ENCODE data around the gene RAB44. TPM values are rescaled to one million over a fixed set of nuclear protein-coding genes. Genes with fewer than 3 reads are reported as not detected.

The RAB44 gene
- total RNA-seq, 1 donor from 2014 or later: 0.20 TPM

DNA sequence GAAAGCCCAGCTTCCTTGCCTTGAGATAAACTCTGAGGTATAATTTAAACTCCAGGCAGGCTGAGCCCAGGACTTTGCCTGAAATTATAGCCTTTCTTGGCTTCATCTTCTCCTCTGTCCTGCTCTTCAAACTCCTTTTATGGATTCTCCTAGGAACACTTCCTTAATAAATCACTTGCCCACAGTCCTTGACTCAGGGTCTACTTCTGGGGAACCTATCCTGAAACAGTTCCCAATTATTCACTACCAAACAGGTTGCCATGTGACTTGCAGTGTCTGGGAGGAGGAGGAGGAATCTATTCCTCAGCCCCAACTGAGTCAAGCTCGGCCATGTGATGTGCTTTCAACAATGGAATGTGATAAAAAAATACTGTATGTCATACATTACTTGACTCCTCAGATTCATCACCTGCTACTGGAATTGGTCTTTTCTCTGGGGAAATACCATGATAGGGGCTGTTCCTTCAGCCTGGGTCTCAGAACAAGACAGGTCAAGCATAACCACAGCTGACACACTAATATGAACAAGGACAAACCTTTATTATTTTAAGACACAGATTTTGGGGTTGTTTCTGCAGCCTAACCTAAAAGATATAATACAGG, 39.6 kb upstream of the RAB44 start:
- intact Hi-C loops (cut with micrococcal nuclease): no loop called here
- Mint-ChIP-seq H3K27ac (no peak overlapping the region), H3K36me3 (ENCODE audit: low read depth) (no peaks in the 10 kb centered on the region), H3K27me3 (peaks cover 14% of the 10 kb centered on the region), H3K4me3 (no peak overlapping the region), H3K4me1 (peaks cover 30% of the 10 kb centered on the region), H3K9me3 (no peaks in the 10 kb centered on the region)
- CTCF ChIA-PET: no interaction called here
- DNase-seq (no peak), ATAC-seq (ENCODE audit: low read depth) (no peak)
- POLR2A ChIA-PET: interaction anchor here (0.6 kb wide), 1 partner anchor 61 kb away, joined by 3 read pairs; no protein-coding TSS in a partner anchor
- TF ChIP-seq, protein P1, sequence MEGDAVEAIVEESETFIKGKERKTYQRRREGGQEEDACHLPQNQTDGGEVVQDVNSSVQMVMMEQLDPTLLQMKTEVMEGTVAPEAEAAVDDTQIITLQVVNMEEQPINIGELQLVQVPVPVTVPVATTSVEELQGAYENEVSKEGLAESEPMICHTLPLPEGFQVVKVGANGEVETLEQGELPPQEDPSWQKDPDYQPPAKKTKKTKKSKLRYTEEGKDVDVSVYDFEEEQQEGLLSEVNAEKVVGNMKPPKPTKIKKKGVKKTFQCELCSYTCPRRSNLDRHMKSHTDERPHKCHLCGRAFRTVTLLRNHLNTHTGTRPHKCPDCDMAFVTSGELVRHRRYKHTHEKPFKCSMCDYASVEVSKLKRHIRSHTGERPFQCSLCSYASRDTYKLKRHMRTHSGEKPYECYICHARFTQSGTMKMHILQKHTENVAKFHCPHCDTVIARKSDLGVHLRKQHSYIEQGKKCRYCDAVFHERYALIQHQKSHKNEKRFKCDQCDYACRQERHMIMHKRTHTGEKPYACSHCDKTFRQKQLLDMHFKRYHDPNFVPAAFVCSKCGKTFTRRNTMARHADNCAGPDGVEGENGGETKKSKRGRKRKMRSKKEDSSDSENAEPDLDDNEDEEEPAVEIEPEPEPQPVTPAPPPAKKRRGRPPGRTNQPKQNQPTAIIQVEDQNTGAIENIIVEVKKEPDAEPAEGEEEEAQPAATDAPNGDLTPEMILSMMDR (IDR thresholded peaks at IDR 0.05): no peak

DNA sequence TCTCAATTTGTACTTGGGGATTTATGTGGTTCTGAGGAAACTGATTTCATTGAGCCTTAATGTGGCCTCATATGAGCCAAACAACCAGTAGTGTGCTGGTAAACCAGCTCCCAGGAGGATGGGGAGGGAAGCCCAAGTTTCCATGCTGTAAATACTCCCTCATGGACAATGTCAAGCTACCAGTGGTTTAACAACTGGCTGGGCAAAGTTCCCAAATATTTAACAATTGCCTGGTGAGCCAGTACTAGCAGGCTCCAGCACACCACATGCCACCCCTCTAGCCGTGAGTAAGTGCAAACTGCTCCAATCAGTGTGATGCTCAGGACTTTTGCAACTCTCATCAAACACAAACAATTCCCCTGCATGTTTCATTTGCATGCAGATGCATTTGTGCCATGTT, 38.4 kb upstream of the RAB44 start:
- POLR2A ChIA-PET: interaction anchor here (0.5 to 0.7 kb wide), 2 partner anchors 21 to 40 kb away, joined by 3 to 7 read pairs; no protein-coding TSS in a partner anchor

DNA sequence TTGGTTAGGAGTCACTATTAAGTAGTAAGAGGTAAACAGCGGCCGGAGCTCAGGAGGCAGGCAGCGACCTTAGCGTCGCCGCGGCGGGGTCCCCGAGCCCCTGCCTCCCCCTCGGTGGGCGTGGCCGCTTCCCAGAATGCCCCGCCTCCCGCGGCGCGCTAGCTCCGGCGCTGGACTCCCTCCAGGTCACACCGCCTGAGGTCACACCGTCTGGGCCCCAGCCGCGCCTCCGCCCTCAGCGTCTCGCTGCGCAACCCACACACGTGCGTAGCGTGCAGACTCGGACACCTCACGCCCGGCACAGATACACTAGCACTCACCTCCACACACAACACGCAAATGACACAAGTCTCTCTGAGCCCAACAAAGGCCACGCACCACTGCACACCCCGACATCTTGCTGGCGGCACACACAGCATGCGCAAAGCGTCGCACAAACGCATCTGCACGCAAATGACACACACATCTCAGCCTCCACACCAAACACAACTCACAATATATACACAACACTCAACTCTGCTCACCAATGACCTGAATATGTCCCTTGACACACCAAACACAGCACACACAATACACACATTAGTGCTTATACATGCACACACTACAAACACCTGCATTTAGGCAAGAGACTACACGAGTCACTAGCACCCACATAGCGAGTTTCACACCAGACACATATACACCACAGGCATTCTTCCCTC, 36.7 kb upstream of the RAB44 start:
- ChIA-PET CTCF (no interaction called here), POLR2A (interaction anchor here (1.2 to 1.3 kb wide), 2 partner anchors 10 to 16 kb away, joined by 3 read pairs; no protein-coding TSS in a partner anchor)
- Mint-ChIP-seq H3K27ac (no peak overlapping the region), H3K27me3 (peaks cover 12% of the 10 kb centered on the region), H3K4me1 (peaks cover 40% of the 10 kb centered on the region), H3K36me3 (ENCODE audit: low read depth) (no peaks in the 10 kb centered on the region), H3K4me3 (no peak overlapping the region), H3K9me3 (no peaks in the 10 kb centered on the region)
- no peak for ATAC-seq (ENCODE audit: low read depth)
- intact Hi-C loops (cut with micrococcal nuclease): no loop called here
- TF ChIP-seq, protein P1 (IDR thresholded peaks at IDR 0.05): no peak
- no peak for DNase-seq

More for the DNA sequence above, 38.4 kb upstream of the RAB44 start:
- DNase-seq: no peak
- CTCF ChIA-PET: no interaction called here
- peaks cover 37% of the 10 kb centered on the region for H3K4me1 Mint-ChIP-seq
- no peak overlapping the region for H3K27ac Mint-ChIP-seq
- no peaks in the 10 kb centered on the region for H3K9me3 Mint-ChIP-seq
- no peak for ATAC-seq (ENCODE audit: low read depth)
- TF ChIP-seq, protein P1 (IDR thresholded peaks at IDR 0.05): no peak
- no peak overlapping the region for H3K4me3 Mint-ChIP-seq
- intact Hi-C loops (cut with micrococcal nuclease): no loop called here
- no peaks in the 10 kb centered on the region for H3K36me3 Mint-ChIP-seq (ENCODE audit: low read depth)
- peaks cover 14% of the 10 kb centered on the region for H3K27me3 Mint-ChIP-seq

DNA sequence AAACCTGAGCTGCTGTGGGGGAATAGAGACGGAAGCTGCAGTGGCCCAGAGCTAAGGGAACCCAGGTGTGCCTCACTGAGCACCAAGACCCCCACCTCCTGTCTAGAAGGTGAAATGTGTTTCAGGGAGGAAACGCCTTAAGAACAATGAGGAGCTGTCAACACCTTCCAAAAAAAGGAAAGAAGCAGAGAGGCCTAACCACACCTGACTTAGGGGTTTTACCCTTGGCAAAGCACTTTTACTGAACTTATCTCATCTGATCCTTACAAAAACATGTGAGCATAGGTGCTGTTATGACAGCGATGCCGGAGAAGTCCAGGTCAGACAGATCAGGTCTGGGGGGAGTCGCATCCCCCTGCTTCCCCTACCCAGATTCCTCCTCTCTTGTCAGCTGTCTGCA, 35.2 kb upstream of the RAB44 start:
- TF ChIP-seq, protein P1 (IDR thresholded peaks at IDR 0.05): no peak
- CTCF ChIA-PET: interaction anchor here (0.6 to 1.0 kb wide), 2 partner anchors 38 to 223 kb away, joined by 3 read pairs; no protein-coding TSS in a partner anchor
- H3K4me1 Mint-ChIP-seq: peaks cover 43% of the 10 kb centered on the region
- no peaks in the 10 kb centered on the region for H3K36me3 Mint-ChIP-seq (ENCODE audit: low read depth)
- no peaks in the 10 kb centered on the region for H3K9me3 Mint-ChIP-seq
- intact Hi-C loops (cut with micrococcal nuclease): no loop called here
- H3K27me3 Mint-ChIP-seq: peaks cover 6% of the 10 kb centered on the region
- no peak for ATAC-seq (ENCODE audit: low read depth)
- H3K27ac Mint-ChIP-seq: no peak overlapping the region
- no peak overlapping the region for H3K4me3 Mint-ChIP-seq
- no peak for DNase-seq
- POLR2A ChIA-PET: interaction anchor here (1.2 kb wide), 1 partner anchor 17 kb away, joined by 4 read pairs; no protein-coding TSS in a partner anchor

DNA sequence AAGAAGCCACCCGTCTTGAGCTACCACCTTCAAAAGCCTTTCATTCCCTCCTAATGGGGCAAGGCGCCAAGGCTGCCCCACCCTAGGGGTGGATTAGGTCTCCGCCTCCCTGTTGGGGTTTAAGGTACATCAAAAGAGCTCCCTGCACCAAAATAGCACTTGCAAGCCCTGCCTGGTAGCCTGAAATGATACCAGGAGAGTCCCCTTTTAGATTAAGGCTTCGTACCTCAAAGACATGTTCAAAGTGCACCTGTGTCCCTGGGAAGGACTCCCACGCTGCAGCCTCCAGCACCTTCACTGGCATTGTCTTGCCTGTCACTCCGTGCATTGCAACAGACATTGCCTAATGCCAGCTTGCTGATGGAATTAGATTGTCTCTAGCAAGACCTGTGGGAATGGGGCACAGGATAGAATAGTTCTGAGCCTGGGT, 34.8 kb upstream of the RAB44 start:
- Mint-ChIP-seq H3K36me3 (ENCODE audit: low read depth) (no peaks in the 10 kb centered on the region), H3K4me3 (no peak overlapping the region), H3K27ac (no peak overlapping the region), H3K9me3 (no peaks in the 10 kb centered on the region), H3K4me1 (peaks cover 44% of the 10 kb centered on the region), H3K27me3 (peaks cover 6% of the 10 kb centered on the region)
- ATAC-seq (ENCODE audit: low read depth): no peak
- ChIA-PET CTCF (interaction anchor here (0.6 to 1.0 kb wide), 3 partner anchors 37 to 222 kb away, joined by 3 read pairs; no protein-coding TSS in a partner anchor), POLR2A (interaction anchor here (1.2 kb wide), 1 partner anchor 17 kb away, joined by 4 read pairs; no protein-coding TSS in a partner anchor)
- no peak for DNase-seq
- intact Hi-C loops (cut with micrococcal nuclease): no loop called here
- TF ChIP-seq, protein P1 (IDR thresholded peaks at IDR 0.05): no peak

Data from activated B cell treated with CpG ODN at 0.5 μM for 24 hours (primary cell).